IMR-90 (cell line): ENCODE data around the gene CDC42BPA. TPM values are rescaled to one million over a fixed set of nuclear protein-coding genes. Genes with fewer than 3 reads are reported as not detected.

Experiments
- ATAC-seq: fragments of 200-7000 bp; cut with Tn5 transposase; 2 replicates; pipeline ENCODE4 v1.9.1; 2020; ENCODE audit warnings: low read depth, mild to moderate bottlenecking, moderate library complexity
- BruUV-seq: library from RNA; stranded (reverse); fragments of 400-500 nt; replicated peaks from 2 replicates; lab custom pipeline; 2021; lab: Mats Ljungman, UMichigan
- CTCF ChIA-PET: fragments of 300-600 bp; formaldehyde crosslinking; extraction: SDS; loops from one replicate; lab custom pipeline; 2021; ENCODE audit warnings: antibody characterized with exemption; lab: Yijun Ruan, JAX
- POLR2A ChIA-PET: fragments of 300-600 bp; sonication (Branson Sonifier 250); formaldehyde crosslinking; loops from one replicate; lab custom pipeline; 2022; ENCODE audit warnings: antibody characterized with exemption; ENCODE audit not compliant: unreplicated experiment; lab: Charles Lee
- DNase-seq: peaks from one replicate; pipeline ENCODE4 v3.0.0; 2013
- H2AFZ ChIP-seq: replicated peaks from 2 replicates; pipeline ENCODE3; 2013; ENCODE audit warnings: low read length, mild to moderate bottlenecking; ENCODE audit not compliant: poor library complexity
- H2AK5ac ChIP-seq: 2 replicates; pipeline ENCODE4 v1.6.1; 2013; ENCODE audit warnings: low read depth, low read length, inconsistent platforms
- H2AK9ac ChIP-seq: replicated peaks from 2 replicates; pipeline ENCODE3; 2013; ENCODE audit warnings: mild to moderate bottlenecking, low read depth, low read length, moderate library complexity; ENCODE audit not compliant: poor library complexity
- H2BK120ac ChIP-seq: 2 replicates; pipeline ENCODE4 v1.6.1; 2013; ENCODE audit warnings: low read depth, low read length, inconsistent platforms
- H2BK15ac ChIP-seq: 3 replicates; pipeline ENCODE4 v1.6.1; 2013; ENCODE audit warnings: low read depth, low read length, inconsistent platforms
- H2BK20ac ChIP-seq: 2 replicates; pipeline ENCODE4 v1.6.1; 2013; ENCODE audit warnings: low read depth, mild to moderate bottlenecking, inconsistent platforms, low read length, moderate library complexity
- H2BK5ac ChIP-seq: 2 replicates; pipeline ENCODE4 v1.6.1; 2013; ENCODE audit warnings: mild to moderate bottlenecking, low read depth, low read length, inconsistent platforms; ENCODE audit not compliant: poor library complexity, severe bottlenecking
- H3K14ac ChIP-seq: replicated peaks from 2 replicates; pipeline ENCODE4 v1.6.1; 2013; ENCODE audit warnings: low read depth, low read length, inconsistent platforms
- H3K18ac ChIP-seq: 2 replicates; pipeline ENCODE4 v1.6.1; 2013; ENCODE audit warnings: low read depth, low read length, control low read depth
- H3K23ac ChIP-seq: 2 replicates; pipeline ENCODE4 v1.6.1; 2013; ENCODE audit warnings: low read depth, low read length, inconsistent platforms
- H3K27ac ChIP-seq: 2 replicates; pipeline ENCODE4 v1.5.1; 2013; ENCODE audit warnings: mild to moderate bottlenecking, control low read depth, low read length; ENCODE audit not compliant: insufficient read depth
- H3K27me3 ChIP-seq: 2 replicates; pipeline ENCODE4 v1.6.1; 2013; ENCODE audit warnings: low read length; ENCODE audit not compliant: control insufficient read depth, insufficient read depth
- H3K36me3 ChIP-seq: 2 replicates; pipeline ENCODE4 v1.6.1; 2013; ENCODE audit warnings: low read length, mixed read lengths; ENCODE audit not compliant: control insufficient read depth, insufficient read depth
- H3K4ac ChIP-seq: 2 replicates; pipeline ENCODE4 v1.6.1; 2013; ENCODE audit warnings: low read depth, low read length, inconsistent platforms
- H3K4me1 ChIP-seq: 2 replicates; pipeline ENCODE4 v1.6.1; 2013; ENCODE audit warnings: low read length, mixed read lengths; ENCODE audit not compliant: control insufficient read depth, insufficient read depth
- H3K4me2 ChIP-seq: 2 replicates; pipeline ENCODE4 v1.6.1; 2013; ENCODE audit warnings: low read depth, mild to moderate bottlenecking, control low read depth, low read length, moderate library complexity
- H3K4me3 ChIP-seq: 2 replicates; pipeline ENCODE4 v1.5.1; 2013; ENCODE audit warnings: low read depth, mild to moderate bottlenecking, control low read depth, low read length, moderate library complexity; ENCODE audit not compliant: insufficient read depth
- H3K56ac ChIP-seq: 2 replicates; pipeline ENCODE4 v1.6.1; 2013; ENCODE audit warnings: low read length, inconsistent platforms; ENCODE audit not compliant: insufficient read depth; ENCODE audit errors: extremely low read depth
- H3K79me1 ChIP-seq, 2 experiments: 2 replicates each; pipeline ENCODE4 v1.6.1; 2013; ENCODE audit warnings: low read length in 2 of 2, inconsistent platforms in 1 of 2, low read depth in 1 of 2
- H3K9ac ChIP-seq: 2 replicates; pipeline ENCODE4 v1.6.1; 2013; ENCODE audit warnings: low read depth, low read length, control low read depth
- H3K9me1 ChIP-seq: 2 replicates; pipeline ENCODE4 v1.6.1; 2013; ENCODE audit warnings: low read length, inconsistent platforms; ENCODE audit not compliant: insufficient read depth
- H3K9me3 ChIP-seq: 2 replicates; pipeline ENCODE4 v1.6.1; 2013; ENCODE audit warnings: low read length; ENCODE audit not compliant: control insufficient read depth, insufficient read depth
- H4K20me1 ChIP-seq: 2 replicates; pipeline ENCODE4 v1.6.1; 2013; ENCODE audit warnings: low read length, inconsistent platforms; ENCODE audit not compliant: insufficient read depth
- H4K5ac ChIP-seq: 2 replicates; pipeline ENCODE4 v1.6.1; 2013; ENCODE audit warnings: mild to moderate bottlenecking, low read depth, low read length, control low read depth
- H4K8ac ChIP-seq, 2 experiments: 2 replicates each; pipeline ENCODE4 v1.6.1; 2013; ENCODE audit warnings: low read depth in 2 of 2, low read length in 2 of 2, control low read depth in 1 of 2, inconsistent platforms in 1 of 2
- H4K91ac ChIP-seq: 2 replicates; pipeline ENCODE4 v1.6.1; 2013; ENCODE audit warnings: low read depth, low read length, inconsistent platforms; ENCODE audit not compliant: insufficient read depth
- BHLHE40 ChIP-seq: fragments of 150-350 bp; IDR thresholded peaks from 2 replicates; pipeline ENCODE4 v1.6.1; 2016; ENCODE audit warnings: mild to moderate bottlenecking, low read depth, low read length
- CHD1 ChIP-seq: IDR thresholded peaks from 2 replicates; pipeline ENCODE4 v1.6.1; 2012; ENCODE audit warnings: low read depth, low read length, improper control_type of control experiment
- CTCF ChIP-seq: conservative IDR thresholded peaks from 2 replicates; pipeline ENCODE4 v1.5.1; 2012; ENCODE audit warnings: mild to moderate bottlenecking, low read depth, low read length, improper control_type of control experiment
- FOS ChIP-seq: fragments of 150-350 bp; IDR thresholded peaks from 2 replicates; pipeline ENCODE4 v1.6.1; 2016; ENCODE audit warnings: low read depth, low read length
- MAFK ChIP-seq: IDR thresholded peaks from 2 replicates; pipeline ENCODE4 v1.6.1; 2012; ENCODE audit warnings: low read depth, low read length, improper control_type of control experiment
- MAZ ChIP-seq: IDR thresholded peaks from 2 replicates; pipeline ENCODE4 v1.6.1; 2012; ENCODE audit warnings: low read depth, mild to moderate bottlenecking, low read length, improper control_type of control experiment, moderate library complexity, borderline replicate concordance
- MXI1 ChIP-seq: IDR thresholded peaks from 2 replicates; pipeline ENCODE4 v1.6.1; 2012; ENCODE audit warnings: low read depth, mild to moderate bottlenecking, low read length, moderate library complexity, borderline replicate concordance
- NFE2L2 ChIP-seq: fragments of 150-350 bp; IDR thresholded peaks from 2 replicates; pipeline ENCODE4 v1.6.1; 2016; ENCODE audit warnings: low read depth, mild to moderate bottlenecking, low read length
- POLR2A ChIP-seq: IDR thresholded peaks from 2 replicates; pipeline ENCODE4 v1.6.1; 2012; ENCODE audit warnings: mild to moderate bottlenecking, low read depth, low read length
- RAD21 ChIP-seq: IDR thresholded peaks from 2 replicates; pipeline ENCODE4 v1.6.1; 2012; ENCODE audit warnings: low read length, improper control_type of control experiment
- RCOR1 ChIP-seq: IDR thresholded peaks from 2 replicates; pipeline ENCODE4 v1.6.1; 2012; ENCODE audit warnings: mild to moderate bottlenecking, low read length, improper control_type of control experiment; ENCODE audit not compliant: insufficient replicate concordance
- RFX5 ChIP-seq: IDR thresholded peaks from 2 replicates; pipeline ENCODE4 v1.8.0; 2012; ENCODE audit warnings: low read depth, mild to moderate bottlenecking, low read length, moderate library complexity
- SMC3 ChIP-seq: fragments of 150-350 bp; IDR thresholded peaks from 2 replicates; pipeline ENCODE4 v1.6.1; 2016; ENCODE audit warnings: low read depth, mild to moderate bottlenecking, antibody characterized with exemption, low read length, moderate library complexity
- WGBS, 2 experiments: methylation state at CpG; one replicate each; pipeline versions ENCODE4 v1.1.5 to v1.1.7; 2013; ENCODE audit warnings: missing lambda C conversion rate in 2 of 2; ENCODE audit not compliant: insufficient read length in 1 of 2; ENCODE audit errors: extremely low coverage in 2 of 2; 5-methylcytosine and 5-hydroxymethylcytosine counted together
- dilution Hi-C: fragments of 300-500 bp; cut with HindIII; formaldehyde crosslinking; loops from one replicate; pipeline ENCODE4 v1.14.3; 2018; ENCODE audit warnings: low sequenced_read_pairs; ENCODE audit not compliant: unreplicated experiment
- in situ Hi-C: fragments of 300-500 bp; cut with MboI; formaldehyde crosslinking; loops from 3 replicates; pipeline ENCODE4 v1.14.3; 2019; ENCODE audit warnings: low sequenced_read_pairs, inconsistent platforms, mixed read lengths
- intact Hi-C: fragments of 100-400 bp; cut with micrococcal nuclease; formaldehyde crosslinking; loops from 2 replicates; pipeline ENCODE4 v1.10.0; 2022
- polyA plus RNA-seq, 3 experiments: library from polyadenylated mRNA; depleted of rRNA; stranded (reverse); fragments of >200 nt; gene quantifications; 2 replicates each; pipeline ENCODE4 v1.2.3, GENCODE V29; 2012; ENCODE audit warnings: low replicate concordance in 1 of 3
- total RNA-seq: library from RNA; depleted of rRNA; stranded (reverse); fragments of >200 nt; gene quantifications from 2 replicates; pipeline ENCODE4 v1.2.3, GENCODE V29; 2012
- TF ChIP-seq, protein P1 (sequence below): fragments of 150-350 bp; IDR thresholded peaks from 2 replicates; pipeline ENCODE4 v1.6.1; 2017; ENCODE audit warnings: mild to moderate bottlenecking, antibody characterized with exemption, low read length, low read depth

The CDC42BPA gene
- total and polyA plus RNA-seq, 2 of the 4 experiments (the other 2 are of a cell fraction), result 9.4 to 27.8 TPM

GRCh38 chr1:227365473-227366431 is 47.5 kb upstream of the CDC42BPA start:
- no peaks in the 10 kb centered on the region for H4K20me1 ChIP-seq
- no peak overlapping the region for H4K5ac ChIP-seq
- no peak overlapping the region for H3K18ac ChIP-seq
- no peak for DNase-seq
- H2AK9ac ChIP-seq, result no peak overlapping the region
- no peak overlapping the region for H2BK120ac ChIP-seq
- peaks cover 2% of the 10 kb centered on the region; the same call in 1 of the 2 replicates for H3K4me1 ChIP-seq
- peaks cover 4% of the 10 kb centered on the region; the same call in 1 of the 2 replicates for H3K27me3 ChIP-seq
- no peak for ATAC-seq
- H3K4me2 ChIP-seq, result no peak overlapping the region
- in situ Hi-C loops (no loop called here), dilution Hi-C loops (no loop called here), intact Hi-C loops (no loop called here)
- H3K56ac ChIP-seq, result no peak overlapping the region
- TF ChIP-seq MXI1, result no peak
- TF ChIP-seq BHLHE40, result no peak
- TF ChIP-seq, protein P1, sequence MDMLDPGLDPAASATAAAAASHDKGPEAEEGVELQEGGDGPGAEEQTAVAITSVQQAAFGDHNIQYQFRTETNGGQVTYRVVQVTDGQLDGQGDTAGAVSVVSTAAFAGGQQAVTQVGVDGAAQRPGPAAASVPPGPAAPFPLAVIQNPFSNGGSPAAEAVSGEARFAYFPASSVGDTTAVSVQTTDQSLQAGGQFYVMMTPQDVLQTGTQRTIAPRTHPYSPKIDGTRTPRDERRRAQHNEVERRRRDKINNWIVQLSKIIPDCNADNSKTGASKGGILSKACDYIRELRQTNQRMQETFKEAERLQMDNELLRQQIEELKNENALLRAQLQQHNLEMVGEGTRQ, result no peak
- no peak for TF ChIP-seq MAZ
- no peak for TF ChIP-seq MAFK
- no peak for TF ChIP-seq FOS
- no peak for TF ChIP-seq RCOR1
- TF ChIP-seq NFE2L2, result no peak
- no peak for TF ChIP-seq SMC3
- no peak for TF ChIP-seq RFX5
- no peak for TF ChIP-seq CTCF
- TF ChIP-seq CHD1, result no peak
- TF ChIP-seq RAD21, result no peak
- TF ChIP-seq POLR2A, result no peak
- H3K9me1 ChIP-seq, result no peaks in the 10 kb centered on the region
- H2BK20ac ChIP-seq, result no peak overlapping the region
- H3K4ac ChIP-seq, result no peak overlapping the region
- no peak overlapping the region for H2BK5ac ChIP-seq
- H3K9ac ChIP-seq, result no peak overlapping the region
- no peaks in the 10 kb centered on the region for H3K79me1 ChIP-seq
- no TSS peak for BruUV-seq
- no peak overlapping the region for H3K14ac ChIP-seq
- H3K23ac ChIP-seq, result no peak overlapping the region
- no peak overlapping the region for H2AK5ac ChIP-seq
- H4K8ac ChIP-seq, result no peak overlapping the region
- no peaks in the 10 kb centered on the region for H3K9me3 ChIP-seq
- H2BK15ac ChIP-seq, result no peak overlapping the region
- WGBS, 2 experiments, result 76% methylated on average over 2 of the region's 8 CpGs; no CpG with 5 or more reads in 1 of the 2 experiments
- H3K27ac ChIP-seq, result no peak overlapping the region
- CTCF ChIA-PET, result no interaction called here
- H3K36me3 ChIP-seq, result no peaks in the 10 kb centered on the region
- H3K4me3 ChIP-seq, result no peak overlapping the region
- no peak overlapping the region for H4K91ac ChIP-seq
- POLR2A ChIA-PET, result no interaction called here
- H2AFZ ChIP-seq, result no peak overlapping the region
